WI38 (cell line): ENCODE measurements around the gene ACSM3.

Source experiments
- H3K4me3 ChIP-seq: 2 replicates; pipeline ENCODE4 v1.5.1; 2011; ENCODE audit warnings: low read depth, mild to moderate bottlenecking, control low read depth, low read length
- TF ChIP-seq, protein P1 (sequence below): IDR thresholded peaks from 2 replicates; pipeline ENCODE4 v1.5.1; 2012; ENCODE audit warnings: low read depth, mild to moderate bottlenecking, control low read depth, low read length

The ACSM3 gene

DNA sequence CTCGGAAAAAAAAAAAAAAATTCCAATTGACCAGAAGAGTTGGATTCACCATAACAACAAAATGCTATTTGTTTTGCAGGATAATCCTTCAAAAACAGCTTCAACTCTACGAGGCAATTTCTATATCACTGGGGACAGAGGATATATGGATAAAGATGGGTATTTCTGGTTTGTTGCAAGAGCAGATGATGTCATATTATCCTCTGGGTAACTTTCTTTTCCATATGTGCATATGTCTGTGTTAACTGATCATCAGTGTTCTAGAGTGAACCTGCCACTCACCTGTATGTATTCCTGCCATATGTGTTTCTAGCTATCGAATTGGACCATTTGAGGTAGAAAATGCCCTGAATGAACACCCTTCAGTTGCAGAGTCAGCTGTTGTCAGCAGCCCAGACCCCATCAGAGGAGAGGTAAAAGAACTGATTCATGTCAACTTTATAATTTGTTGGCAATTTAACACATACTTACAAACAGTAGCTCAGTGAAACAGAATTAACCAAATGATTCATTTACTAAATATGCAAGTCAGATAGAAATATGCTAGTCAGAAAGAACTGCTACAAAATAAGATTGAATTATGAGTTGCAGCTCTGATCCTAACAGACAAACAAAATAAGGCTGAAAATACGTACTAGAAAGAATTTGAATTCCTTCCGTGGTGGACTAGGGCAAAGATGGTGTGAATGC is 28.3 kb downstream of the ACSM3 start:
- TF ChIP-seq, protein P1, sequence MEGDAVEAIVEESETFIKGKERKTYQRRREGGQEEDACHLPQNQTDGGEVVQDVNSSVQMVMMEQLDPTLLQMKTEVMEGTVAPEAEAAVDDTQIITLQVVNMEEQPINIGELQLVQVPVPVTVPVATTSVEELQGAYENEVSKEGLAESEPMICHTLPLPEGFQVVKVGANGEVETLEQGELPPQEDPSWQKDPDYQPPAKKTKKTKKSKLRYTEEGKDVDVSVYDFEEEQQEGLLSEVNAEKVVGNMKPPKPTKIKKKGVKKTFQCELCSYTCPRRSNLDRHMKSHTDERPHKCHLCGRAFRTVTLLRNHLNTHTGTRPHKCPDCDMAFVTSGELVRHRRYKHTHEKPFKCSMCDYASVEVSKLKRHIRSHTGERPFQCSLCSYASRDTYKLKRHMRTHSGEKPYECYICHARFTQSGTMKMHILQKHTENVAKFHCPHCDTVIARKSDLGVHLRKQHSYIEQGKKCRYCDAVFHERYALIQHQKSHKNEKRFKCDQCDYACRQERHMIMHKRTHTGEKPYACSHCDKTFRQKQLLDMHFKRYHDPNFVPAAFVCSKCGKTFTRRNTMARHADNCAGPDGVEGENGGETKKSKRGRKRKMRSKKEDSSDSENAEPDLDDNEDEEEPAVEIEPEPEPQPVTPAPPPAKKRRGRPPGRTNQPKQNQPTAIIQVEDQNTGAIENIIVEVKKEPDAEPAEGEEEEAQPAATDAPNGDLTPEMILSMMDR = no peak
- no peak overlapping the region for H3K4me3 ChIP-seq

DNA sequence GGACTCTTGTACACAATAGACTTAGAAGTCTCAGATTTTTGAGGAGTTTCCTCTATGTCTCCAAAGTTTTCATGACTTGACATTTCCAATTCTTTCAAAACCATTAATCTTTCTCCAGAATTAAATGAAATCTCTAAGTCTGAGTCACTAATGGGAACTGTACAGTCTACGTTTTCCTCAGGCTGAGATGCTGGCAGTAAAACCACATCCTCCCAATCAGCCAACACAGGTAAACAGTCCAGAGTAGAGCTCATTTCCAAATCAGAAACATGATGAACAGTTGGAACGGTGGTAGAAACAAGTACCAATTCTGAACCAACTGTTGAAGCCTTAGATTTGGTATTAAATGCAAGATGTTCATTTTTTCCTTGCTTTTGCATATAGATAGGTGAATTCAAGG is 34.5 kb downstream of the ACSM3 start:
- TF ChIP-seq, protein P1 = no peak
- no peak overlapping the region for H3K4me3 ChIP-seq

DNA sequence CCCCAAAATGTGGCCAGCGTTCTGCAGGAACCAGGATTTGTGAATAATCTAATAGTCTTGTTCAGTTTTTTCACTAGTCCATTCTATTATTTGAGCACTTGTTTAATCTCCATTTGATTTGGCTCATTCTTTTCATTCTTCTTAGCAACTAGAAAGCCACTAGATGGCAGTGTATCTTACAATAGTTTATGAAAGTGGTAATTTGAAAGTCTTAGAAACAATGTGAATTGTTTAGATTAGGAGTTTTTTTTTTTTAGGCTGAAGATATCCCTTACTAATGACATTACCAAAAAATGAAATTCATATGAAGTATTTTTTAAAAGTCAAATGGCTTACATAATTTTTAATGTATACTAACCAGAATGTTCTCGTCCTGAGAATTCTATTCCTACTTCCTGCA is 35.8 kb downstream of the ACSM3 start:
- H3K4me3 ChIP-seq = no peak overlapping the region
- TF ChIP-seq, protein P1 = peak; percentile 19; the same call in 1 of the 2 replicates

GRCh38 chr16:20801278-20801677 is 37.5 kb downstream of the ACSM3 start:
- TF ChIP-seq, protein P1 = no peak
- no peak overlapping the region for H3K4me3 ChIP-seq

- no peak overlapping the region for H3K4me3 ChIP-seq
- TF ChIP-seq, protein P1 = no peak
These were observed 39.4 kb downstream of the ACSM3 start for GRCh38 chr16:20803192-20803560.

DNA sequence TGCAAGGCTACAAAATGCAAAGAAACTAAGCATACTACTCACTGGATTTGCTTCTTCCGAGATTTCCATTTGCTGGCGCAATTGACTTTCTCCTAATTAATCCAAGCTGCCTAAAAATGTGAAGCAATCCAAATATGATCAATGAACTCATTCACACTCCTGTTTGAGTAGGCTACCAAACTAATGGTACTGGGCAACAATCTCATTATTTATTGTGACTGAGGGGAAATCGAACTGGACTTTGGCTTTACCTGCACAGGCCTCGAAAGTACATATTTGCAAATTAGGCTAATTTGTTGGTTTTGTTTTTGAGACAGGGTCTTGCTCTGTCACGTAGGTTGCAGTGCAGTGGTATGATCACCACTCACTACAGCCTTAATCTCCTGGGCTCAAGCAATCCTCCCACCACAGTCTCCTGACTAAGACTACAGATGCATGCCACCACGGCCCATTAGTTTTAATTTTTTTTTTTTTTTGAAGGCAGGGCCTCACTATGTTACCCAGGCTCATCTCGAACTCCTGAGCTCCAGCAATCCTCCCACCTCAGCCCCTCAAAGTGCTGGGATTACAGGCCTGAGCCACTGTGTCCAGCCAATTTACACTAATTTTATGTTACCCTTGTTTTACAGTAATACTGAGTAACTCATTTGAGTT is 39.9 kb downstream of the ACSM3 start:
- H3K4me3 ChIP-seq = no peak overlapping the region
- TF ChIP-seq, protein P1 = no peak

DNA sequence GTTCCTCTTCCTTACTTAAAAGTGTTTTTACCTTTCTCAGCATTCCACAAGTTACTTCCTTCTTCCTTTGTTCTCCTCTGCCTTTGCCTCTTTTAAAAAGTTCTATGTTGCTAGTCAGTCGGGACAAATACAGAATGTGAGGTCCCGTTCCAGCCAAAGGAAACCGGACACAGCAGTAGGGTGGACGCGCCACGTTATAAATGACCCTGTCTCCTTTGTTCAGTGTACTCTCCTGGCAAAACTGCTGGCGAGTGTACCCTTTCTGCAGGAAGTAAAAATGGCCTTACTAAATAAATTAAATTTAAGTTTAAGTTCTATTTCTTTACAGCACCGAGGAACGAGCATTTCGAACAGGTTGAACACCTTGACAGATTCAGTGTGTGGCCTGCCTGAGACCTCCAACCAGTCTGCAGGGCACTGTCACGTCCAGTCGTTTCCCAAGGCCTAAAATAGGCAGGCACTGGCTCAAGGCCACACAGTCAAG is 41.9 kb downstream of the ACSM3 start:
- peak overlapping the region; percentile 86 for H3K4me3 ChIP-seq
